Nephron progenitor cell (in vitro differentiated cells): ENCODE data around the gene AKAP8.
A peak's percentile ranks its signal among the peaks of the same experiment; 100 is the strongest.
"Not testable (repeated sequence)": the region's sequence is repeated elsewhere in the genome, so short reads cannot be mapped to it uniquely, and the experiment has no call there.

Source experiments
- DNase-seq: peaks from one replicate; pipeline ENCODE4 v3.0.0; 2021
- H3K27ac Mint-ChIP-seq: 2 replicates; pipeline ENCODE4 v1.8.0; 2021; ENCODE audit warnings: mild to moderate bottlenecking, moderate library complexity, mixed read lengths
- H3K27me3 Mint-ChIP-seq: 2 replicates; pipeline ENCODE4 v1.8.0; 2021; ENCODE audit warnings: mild to moderate bottlenecking, low read depth, mixed read lengths; ENCODE audit not compliant: poor library complexity
- H3K36me3 Mint-ChIP-seq: 2 replicates; pipeline ENCODE4 v1.8.0; 2021; ENCODE audit warnings: low read depth, mixed read lengths
- H3K4me1 Mint-ChIP-seq: 2 replicates; pipeline ENCODE4 v1.8.0; 2021; ENCODE audit warnings: mixed read lengths
- H3K4me3 Mint-ChIP-seq: 2 replicates; pipeline ENCODE4 v1.8.0; 2021; ENCODE audit warnings: mild to moderate bottlenecking, moderate library complexity, mixed read lengths
- H3K9me3 Mint-ChIP-seq: 2 replicates; pipeline ENCODE4 v1.8.0; 2021; ENCODE audit warnings: mild to moderate bottlenecking, moderate library complexity, mixed read lengths
- TF ChIP-seq, protein P1 (sequence below): fragments of 200-600 bp; sonication (generic); IDR thresholded peaks from 2 replicates; pipeline ENCODE4 v1.5.0; 2021; ENCODE audit warnings: antibody characterized with exemption

Gene AKAP8

DNA sequence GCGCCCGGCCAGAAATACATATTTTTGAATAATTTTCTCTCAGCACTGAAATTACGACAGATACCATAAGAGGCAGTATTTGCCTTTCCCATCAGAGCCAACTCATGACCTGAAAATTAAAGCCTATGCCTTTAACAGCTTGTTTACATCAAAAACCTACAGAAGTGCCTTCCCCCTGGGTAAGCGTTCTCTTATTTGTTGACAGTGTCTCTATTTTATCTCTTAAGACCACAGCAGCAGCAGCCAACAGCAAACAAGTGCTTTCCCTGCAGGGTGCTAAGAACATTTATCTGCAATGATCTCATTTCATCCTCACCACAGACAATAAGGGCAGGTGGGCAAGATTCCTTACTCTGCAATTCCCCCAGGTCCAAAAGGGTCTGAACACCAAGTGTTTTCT, 33.2 kb upstream of the AKAP8 start:
- DNase-seq = no peak
- no peaks in the 10 kb centered on the region for H3K27me3 Mint-ChIP-seq
- H3K36me3 Mint-ChIP-seq = peaks cover 54% of the 10 kb centered on the region
- peak overlapping the region; percentile 29 for H3K27ac Mint-ChIP-seq
- TF ChIP-seq, protein P1, sequence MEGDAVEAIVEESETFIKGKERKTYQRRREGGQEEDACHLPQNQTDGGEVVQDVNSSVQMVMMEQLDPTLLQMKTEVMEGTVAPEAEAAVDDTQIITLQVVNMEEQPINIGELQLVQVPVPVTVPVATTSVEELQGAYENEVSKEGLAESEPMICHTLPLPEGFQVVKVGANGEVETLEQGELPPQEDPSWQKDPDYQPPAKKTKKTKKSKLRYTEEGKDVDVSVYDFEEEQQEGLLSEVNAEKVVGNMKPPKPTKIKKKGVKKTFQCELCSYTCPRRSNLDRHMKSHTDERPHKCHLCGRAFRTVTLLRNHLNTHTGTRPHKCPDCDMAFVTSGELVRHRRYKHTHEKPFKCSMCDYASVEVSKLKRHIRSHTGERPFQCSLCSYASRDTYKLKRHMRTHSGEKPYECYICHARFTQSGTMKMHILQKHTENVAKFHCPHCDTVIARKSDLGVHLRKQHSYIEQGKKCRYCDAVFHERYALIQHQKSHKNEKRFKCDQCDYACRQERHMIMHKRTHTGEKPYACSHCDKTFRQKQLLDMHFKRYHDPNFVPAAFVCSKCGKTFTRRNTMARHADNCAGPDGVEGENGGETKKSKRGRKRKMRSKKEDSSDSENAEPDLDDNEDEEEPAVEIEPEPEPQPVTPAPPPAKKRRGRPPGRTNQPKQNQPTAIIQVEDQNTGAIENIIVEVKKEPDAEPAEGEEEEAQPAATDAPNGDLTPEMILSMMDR = no peak
- no peaks in the 10 kb centered on the region for H3K9me3 Mint-ChIP-seq
- H3K4me1 Mint-ChIP-seq = peaks cover 58% of the 10 kb centered on the region
- H3K4me3 Mint-ChIP-seq = no peak overlapping the region

DNA sequence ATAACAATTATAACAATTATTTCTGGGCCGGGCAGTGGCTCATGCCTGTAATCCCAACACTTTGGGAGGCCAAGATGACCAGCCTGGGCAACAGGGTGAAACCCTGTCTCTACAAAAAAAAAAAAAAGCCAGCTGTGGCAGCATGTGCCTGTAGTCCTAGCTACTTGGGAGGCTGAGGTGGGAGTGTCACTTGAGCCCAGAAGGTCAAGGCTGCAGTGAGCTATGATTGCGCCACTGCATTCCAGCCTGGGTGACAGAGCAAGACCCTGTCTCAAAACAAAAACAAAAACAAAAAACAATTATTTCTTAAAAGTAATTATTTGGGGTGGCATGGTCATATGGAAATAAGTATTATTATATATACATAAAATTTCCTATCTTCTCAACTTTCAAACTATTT, 31.8 kb upstream of the AKAP8 start:
- not testable (repeated sequence) for H3K4me3 Mint-ChIP-seq, H3K27me3 Mint-ChIP-seq, H3K9me3 Mint-ChIP-seq, DNase-seq, H3K27ac Mint-ChIP-seq
- Mint-ChIP-seq H3K36me3 (peaks cover 51% of the 10 kb centered on the region), H3K4me1 (peaks cover 44% of the 10 kb centered on the region)

DNA sequence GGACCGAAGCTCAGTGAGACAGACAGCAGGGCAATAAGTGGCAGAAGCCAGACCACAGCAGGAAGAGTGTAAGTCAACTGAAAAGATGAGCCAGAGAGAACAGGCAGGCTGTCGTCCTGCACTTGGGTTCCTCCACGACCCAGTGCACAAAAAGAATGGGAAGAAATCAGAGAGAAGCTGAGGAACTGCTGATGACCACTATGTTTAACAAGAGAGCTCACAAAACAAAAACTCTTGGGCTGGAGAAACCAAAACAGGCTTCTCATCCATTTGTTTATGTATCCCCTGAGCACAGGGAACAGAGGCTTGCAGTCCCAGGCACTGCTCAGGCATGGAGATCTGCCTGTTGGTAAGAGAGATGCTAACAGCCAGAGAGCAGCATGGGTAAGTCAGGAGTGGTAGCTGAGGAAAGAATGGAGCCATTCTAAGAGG, 25.2 kb upstream of the AKAP8 start:
- Mint-ChIP-seq H3K9me3 (no peaks in the 10 kb centered on the region), H3K27me3 (no peaks in the 10 kb centered on the region), H3K4me1 (peaks cover 35% of the 10 kb centered on the region), H3K36me3 (peaks cover 64% of the 10 kb centered on the region), H3K4me3 (no peak overlapping the region), H3K27ac (peak overlapping the region; percentile 98)
- no peak for DNase-seq
- TF ChIP-seq, protein P1 = no peak

DNA sequence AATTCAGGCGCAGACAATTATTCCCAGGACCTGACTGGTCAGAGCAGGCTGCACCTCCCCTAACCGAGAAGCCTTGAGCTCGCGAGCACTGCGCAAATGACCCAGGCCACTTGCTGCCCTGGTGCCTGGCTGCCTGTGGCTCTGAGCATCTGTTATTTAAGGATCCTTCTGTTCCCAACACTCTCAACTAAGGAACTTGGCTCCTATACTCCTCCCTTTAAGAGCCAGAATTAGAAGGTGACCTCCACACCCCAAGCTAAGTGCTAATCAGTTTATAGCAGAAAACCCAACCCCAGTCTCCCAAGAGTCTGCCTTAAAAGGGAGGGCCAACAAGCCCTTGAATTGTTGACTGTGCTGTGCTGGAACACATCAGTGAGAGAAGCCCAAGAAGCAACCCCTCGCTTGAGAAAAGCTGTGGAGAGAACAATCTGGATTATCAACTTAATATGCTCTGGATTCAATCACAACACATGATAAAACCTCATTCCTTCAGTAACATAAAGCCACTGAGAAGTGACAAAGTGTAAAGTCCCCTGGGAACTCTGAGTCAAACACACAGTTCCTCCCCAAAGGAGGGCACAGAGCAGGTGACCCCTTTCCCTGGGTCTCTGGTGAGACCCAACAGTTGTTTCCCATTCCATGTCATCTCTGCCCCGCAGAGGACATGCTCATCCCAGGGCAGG, 24.7 kb upstream of the AKAP8 start:
- Mint-ChIP-seq H3K36me3 (peaks cover 59% of the 10 kb centered on the region), H3K4me3 (no peak overlapping the region), H3K9me3 (no peaks in the 10 kb centered on the region), H3K4me1 (peaks cover 31% of the 10 kb centered on the region), H3K27me3 (no peaks in the 10 kb centered on the region), H3K27ac (peak overlapping the region; percentile 98)
- no peak for DNase-seq
- TF ChIP-seq, protein P1 = no peak

DNA sequence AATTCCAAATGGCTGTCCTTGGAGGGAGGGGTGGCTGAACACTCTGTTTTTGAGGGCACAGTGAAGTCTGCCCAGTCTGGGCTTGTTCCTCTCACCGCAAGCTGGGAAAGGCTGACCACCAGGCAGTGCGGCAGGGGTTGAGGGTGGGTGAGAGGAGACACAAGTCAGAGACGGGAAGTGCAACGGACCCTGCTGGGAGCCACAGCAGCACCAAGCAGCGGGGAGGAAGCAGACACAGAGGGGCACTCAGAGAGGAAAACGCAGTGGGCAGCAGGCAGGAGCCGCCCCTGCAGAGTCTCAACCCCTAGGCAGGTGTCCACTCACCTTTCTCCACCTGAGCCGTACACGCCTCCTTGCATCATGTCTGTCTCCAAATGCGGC, 23.6 kb upstream of the AKAP8 start:
- no peaks in the 10 kb centered on the region for H3K9me3 Mint-ChIP-seq
- H3K27ac Mint-ChIP-seq = peak overlapping the region; percentile 91
- TF ChIP-seq, protein P1 = no peak
- H3K4me1 Mint-ChIP-seq = peaks cover 28% of the 10 kb centered on the region
- DNase-seq = no peak
- no peak overlapping the region for H3K4me3 Mint-ChIP-seq
- H3K36me3 Mint-ChIP-seq = peaks cover 48% of the 10 kb centered on the region
- H3K27me3 Mint-ChIP-seq = no peaks in the 10 kb centered on the region

DNA sequence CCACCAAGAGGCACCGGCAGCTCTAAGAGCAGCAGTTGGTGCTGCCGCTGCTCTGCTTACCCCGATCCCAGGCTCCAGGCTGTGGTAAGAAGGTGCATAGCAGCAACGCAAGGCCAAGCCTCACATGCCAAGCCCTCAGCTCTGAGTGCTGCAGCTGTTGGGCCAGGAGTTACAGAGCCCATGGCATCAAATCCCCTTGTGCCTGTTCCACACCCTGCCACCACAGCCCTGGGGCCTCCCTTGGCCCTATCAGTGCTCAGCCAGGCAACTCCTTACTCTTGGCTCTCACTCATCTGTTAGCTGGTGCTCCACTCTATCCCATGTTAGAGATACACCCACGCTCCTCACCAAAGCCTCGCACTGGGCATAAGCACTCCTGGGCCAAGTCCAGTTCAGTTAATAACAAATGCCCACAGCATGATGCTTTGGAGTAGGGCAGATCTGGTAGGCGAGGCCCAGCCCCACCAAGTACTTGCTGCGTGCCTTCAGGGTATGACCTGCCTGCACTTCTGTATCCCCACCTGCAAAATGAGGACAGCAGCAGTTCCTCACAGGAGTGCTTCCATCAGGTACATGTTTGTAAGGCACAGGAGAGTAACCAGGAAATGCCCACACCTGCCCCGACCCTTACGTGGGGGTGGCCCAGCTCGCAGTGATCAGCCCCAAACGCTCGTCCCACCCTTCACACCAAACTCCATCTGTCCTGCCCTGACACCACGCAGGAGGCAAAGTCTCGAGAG, 23.0 kb upstream of the AKAP8 start:
- H3K27me3 Mint-ChIP-seq = no peaks in the 10 kb centered on the region
- H3K36me3 Mint-ChIP-seq = peaks cover 46% of the 10 kb centered on the region
- TF ChIP-seq, protein P1 = no peak
- peaks cover 28% of the 10 kb centered on the region for H3K4me1 Mint-ChIP-seq
- no peak overlapping the region for H3K4me3 Mint-ChIP-seq
- H3K9me3 Mint-ChIP-seq = no peaks in the 10 kb centered on the region
- H3K27ac Mint-ChIP-seq = peak overlapping the region; percentile 59
- DNase-seq = no peak
